Pancreas (tissue), 10 donors: ENCODE results near the gene TRMT11. TPM values are rescaled to one million over a fixed set of nuclear protein-coding genes. Genes with fewer than 3 reads are reported as not detected.
A peak's percentile ranks its signal among the peaks of the same experiment; 100 is the strongest.

Experiments
- ATAC-seq, 4 donors: fragments of 200-7000 bp; cut with Tn5 transposase; one replicate each; pipeline versions ENCODE4 v1.8.0 to v1.9.1; 2020; ENCODE audit warnings: mild to moderate bottlenecking in 4 of 4, moderate library complexity in 4 of 4
- DNase-seq, 6 donors: peaks; one replicate each; pipeline ENCODE4 v3.0.0-alpha.2; 2020
- FAIRE-seq: peaks from 2 replicates; lab custom pipeline; 2012; peaks lifted over from hg19 to GRCh38; lab: Jason Lieb, UNC
- H3K27ac ChIP-seq, 4 donors: fragments of 200-600 bp; sonication (generic); 1 replicate in 3 of 4; 2 replicates in 1 of 4; pipeline versions ENCODE4 v1.5.0 to v1.8.0; 2020
- H3K27me3 ChIP-seq, 4 donors: fragments of 200-600 bp; one replicate each; pipeline ENCODE4 v1.8.0; 2021
- H3K36me3 ChIP-seq, 3 donors: fragments of 200-600 bp; sonication (generic) in 1 of 3; one replicate each; pipeline versions ENCODE4 v1.5.0 to v1.8.0; 2020 to 2021
- H3K4me1 ChIP-seq, 3 donors: fragments of 200-600 bp; one replicate each; pipeline ENCODE4 v1.8.0; 2021
- H3K4me3 ChIP-seq, 4 donors: fragments of 200-600 bp; sonication (generic) in 2 of 4; one replicate each; pipeline versions ENCODE4 v1.5.0 to v1.8.0; 2020 to 2021
- H3K9me3 ChIP-seq, 4 donors: fragments of 200-600 bp; one replicate each; pipeline ENCODE4 v1.8.0; 2021
- WGBS, 2 donors: extraction: QIAGEN DNeasy Blood & Tissue Kit; methylation state at CpG; one replicate each; pipeline ENCODE4 v1.1.7; 2013; 5-methylcytosine and 5-hydroxymethylcytosine counted together
- intact Hi-C, 3 donors: fragments of 100-400 bp; cut with DNase I; formaldehyde crosslinking; loops; one replicate each; pipeline versions ENCODE4 v1.11.1 to v1.14.2; 2022
- polyA plus RNA-seq, 2 donors: library from polyadenylated mRNA; stranded (reverse); fragments of 200-250 nt; gene quantifications; one replicate each; pipeline ENCODE4 v1.2.3, GENCODE V29; 2013
- total RNA-seq, 6 donors: library from RNA; stranded (reverse); fragmentation: NEBNext Ultra II Directional in 4 of 6; extraction: Animal tissue kit (Norgen Biotek cat#: 25700) in 4 of 6; gene quantifications; one replicate each; pipeline versions ENCODE4 v1.2.1 to v1.2.4, GENCODE V29; 2021 to 2023
- TF ChIP-seq, protein P1 (sequence below), 4 donors: fragments of 200-600 bp; sonication (generic) in 3 of 4; IDR thresholded peaks; one replicate each; pipeline versions ENCODE4 v1.5.0 to v1.8.0; 2021; ENCODE audit warnings: antibody characterized with exemption in 4 of 4
- donor health status: healthy with polysubstance abuse.
- donor health status: DM: no; HTN: no; CAD: no; lungs with moderate emphysema.
- donor health status: DM: no; HTN: no; CAD: no.
- donor health status: control.
- donor health status: control.
- donor health status: Bipolar disorder and iron deficiency.
- donor health status: DM: yes; HTN: yes; CAD: no.
- donor health status: DM: no; HTN: no; CAD: no.
- donor health status: DM: no; HTN: no; CAD: no.
- donor health status: DM: yes; HTN: yes; CAD: no.

The TRMT11 gene
- total RNA-seq (10 to 100 TPM in 4 of 6 donors, 1 to 10 TPM in 2; 7.2 to 11.6 (median 10.7) TPM), polyA plus RNA-seq (10 to 100 TPM in 1 of 2 donors, 1 to 10 TPM in 1; 6.1 to 11.4 TPM)

DNA sequence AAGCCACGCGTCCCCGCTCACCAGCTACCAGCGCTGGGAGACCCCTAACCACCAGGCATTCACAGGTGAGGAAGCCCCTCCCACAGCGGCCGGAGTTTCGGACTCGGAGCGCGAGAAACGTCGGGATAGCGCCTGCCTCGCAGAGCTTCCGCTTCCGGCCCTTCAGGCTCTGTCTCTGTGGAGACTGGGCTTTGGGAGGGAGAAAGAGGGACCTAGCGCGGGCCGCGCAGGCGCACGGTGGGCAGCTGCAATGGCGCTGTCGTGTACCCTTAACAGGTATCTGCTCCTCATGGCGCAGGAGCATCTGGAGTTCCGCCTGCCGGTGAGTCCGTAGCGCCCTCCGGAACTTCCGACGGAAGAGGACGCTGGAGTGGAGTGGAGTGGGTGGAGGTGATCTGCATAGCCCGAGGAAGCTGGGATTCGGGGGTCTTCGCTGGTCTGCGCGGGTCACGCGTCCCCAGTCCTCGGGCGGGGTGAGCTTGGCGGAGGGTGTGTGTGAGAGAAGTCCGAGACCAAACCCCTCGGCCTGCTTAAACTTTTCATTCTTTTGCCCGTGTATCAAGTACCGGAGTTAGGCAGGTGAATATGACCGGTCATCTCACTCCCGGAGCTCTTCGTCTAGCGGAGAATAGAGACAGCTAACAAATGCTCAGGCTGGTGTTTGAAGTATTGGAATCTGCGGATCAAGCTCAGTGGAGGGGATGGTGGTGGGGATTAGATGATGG, at the start of gene TRMT11:
TSS of gene TRMT11 (plus strand) at position 240 of the 725 bp plus-strand sequence. CDS start at position 251, 11 bp downstream.
- peak; percentile 97 to 99 (median 98) for ATAC-seq
- peak; percentile 89 to 96 (median 90) for DNase-seq
- Histone ChIP-seq H3K27me3 (no peaks in the 10 kb centered on the region), H3K36me3 (no peaks in the 10 kb centered on the region), H3K27ac (peak within 1 kb of the TSS; percentile 25 to 88 (median 86)), H3K9me3 (no peaks in the 10 kb centered on the region), H3K4me3 (peak within 1 kb of the TSS; percentile 62 to 79 (median 76)), H3K4me1 (peaks cover 0 to 29% (median 6%) of the 10 kb centered on the region in 3 donors)
- WGBS, 2 donors, result 0 to 1% methylated on average over 52 of the region's 52 CpGs
- intact Hi-C loops, result no loop called here
- TF ChIP-seq, protein P1, sequence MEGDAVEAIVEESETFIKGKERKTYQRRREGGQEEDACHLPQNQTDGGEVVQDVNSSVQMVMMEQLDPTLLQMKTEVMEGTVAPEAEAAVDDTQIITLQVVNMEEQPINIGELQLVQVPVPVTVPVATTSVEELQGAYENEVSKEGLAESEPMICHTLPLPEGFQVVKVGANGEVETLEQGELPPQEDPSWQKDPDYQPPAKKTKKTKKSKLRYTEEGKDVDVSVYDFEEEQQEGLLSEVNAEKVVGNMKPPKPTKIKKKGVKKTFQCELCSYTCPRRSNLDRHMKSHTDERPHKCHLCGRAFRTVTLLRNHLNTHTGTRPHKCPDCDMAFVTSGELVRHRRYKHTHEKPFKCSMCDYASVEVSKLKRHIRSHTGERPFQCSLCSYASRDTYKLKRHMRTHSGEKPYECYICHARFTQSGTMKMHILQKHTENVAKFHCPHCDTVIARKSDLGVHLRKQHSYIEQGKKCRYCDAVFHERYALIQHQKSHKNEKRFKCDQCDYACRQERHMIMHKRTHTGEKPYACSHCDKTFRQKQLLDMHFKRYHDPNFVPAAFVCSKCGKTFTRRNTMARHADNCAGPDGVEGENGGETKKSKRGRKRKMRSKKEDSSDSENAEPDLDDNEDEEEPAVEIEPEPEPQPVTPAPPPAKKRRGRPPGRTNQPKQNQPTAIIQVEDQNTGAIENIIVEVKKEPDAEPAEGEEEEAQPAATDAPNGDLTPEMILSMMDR (IDR thresholded peaks at IDR 0.05), result no peak
- no peak for FAIRE-seq

DNA sequence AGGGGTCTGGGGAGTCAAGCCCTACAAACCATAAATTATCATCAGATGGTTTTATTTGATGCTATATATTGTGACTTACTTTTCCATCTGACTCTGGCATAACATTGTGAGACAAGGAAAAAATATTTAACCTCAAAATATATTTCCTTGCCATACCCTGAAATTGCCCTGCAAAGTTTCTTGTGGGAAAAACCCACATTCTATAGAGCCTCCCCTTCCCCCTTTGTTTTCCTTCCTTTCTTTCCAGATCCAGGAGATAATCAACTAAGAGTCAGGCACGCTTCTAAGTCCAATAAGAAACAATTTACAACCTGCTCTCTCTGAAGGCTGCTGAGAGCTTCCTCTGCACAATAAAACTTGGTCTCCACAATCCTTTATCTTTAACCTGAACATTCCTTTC, 47.3 kb upstream of the TRMT11 start:
- TF ChIP-seq, protein P1 (IDR thresholded peaks at IDR 0.05), result no peak
- DNase-seq (no peak), ATAC-seq (no peak), FAIRE-seq (no peak)
- no peaks in the 10 kb centered on the region for H3K36me3 ChIP-seq
- 83 to 88% methylated on average over 1 of the region's 1 CpG for WGBS, 2 donors
- H3K27me3 ChIP-seq, result no peaks in the 10 kb centered on the region
- H3K9me3 ChIP-seq, result no peaks in the 10 kb centered on the region
- intact Hi-C loops, result no loop called here
- H3K4me3 ChIP-seq, result no peak overlapping the region
- peaks cover 8 to 29% (median 22%) of the 10 kb centered on the region in 3 donors for H3K4me1 ChIP-seq
- no peak overlapping the region for H3K27ac ChIP-seq

DNA sequence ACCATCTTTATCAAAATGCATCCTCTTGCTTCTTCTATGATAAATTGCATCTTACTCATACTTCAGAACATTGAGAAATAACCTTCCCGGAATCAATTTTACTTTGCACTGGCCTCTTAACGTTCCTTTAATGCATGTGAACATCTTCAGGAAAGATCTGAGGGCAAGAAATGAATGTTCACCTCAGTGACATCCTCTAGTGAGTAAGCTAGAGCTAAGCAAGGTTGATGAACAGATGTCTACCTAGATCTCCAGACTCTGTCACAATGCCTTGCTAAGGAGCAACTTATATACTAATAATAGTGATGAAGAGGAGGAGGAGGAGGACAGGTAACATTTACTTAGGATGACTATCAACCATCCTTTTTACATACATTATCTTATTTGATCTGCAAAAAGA, 46.5 kb upstream of the TRMT11 start:
- Histone ChIP-seq H3K27me3 (no peaks in the 10 kb centered on the region), H3K4me1 (peaks cover 10 to 34% (median 29%) of the 10 kb centered on the region in 3 donors), H3K27ac (no peak overlapping the region), H3K9me3 (no peaks in the 10 kb centered on the region), H3K4me3 (no peak overlapping the region), H3K36me3 (no peaks in the 10 kb centered on the region)
- TF ChIP-seq, protein P1 (IDR thresholded peaks at IDR 0.05), result no peak
- FAIRE-seq (no peak), DNase-seq (no peak), ATAC-seq (no peak)
- intact Hi-C loops, result no loop called here
- 72 to 76% methylated on average over 2 of the region's 2 CpGs for WGBS, 2 donors

DNA sequence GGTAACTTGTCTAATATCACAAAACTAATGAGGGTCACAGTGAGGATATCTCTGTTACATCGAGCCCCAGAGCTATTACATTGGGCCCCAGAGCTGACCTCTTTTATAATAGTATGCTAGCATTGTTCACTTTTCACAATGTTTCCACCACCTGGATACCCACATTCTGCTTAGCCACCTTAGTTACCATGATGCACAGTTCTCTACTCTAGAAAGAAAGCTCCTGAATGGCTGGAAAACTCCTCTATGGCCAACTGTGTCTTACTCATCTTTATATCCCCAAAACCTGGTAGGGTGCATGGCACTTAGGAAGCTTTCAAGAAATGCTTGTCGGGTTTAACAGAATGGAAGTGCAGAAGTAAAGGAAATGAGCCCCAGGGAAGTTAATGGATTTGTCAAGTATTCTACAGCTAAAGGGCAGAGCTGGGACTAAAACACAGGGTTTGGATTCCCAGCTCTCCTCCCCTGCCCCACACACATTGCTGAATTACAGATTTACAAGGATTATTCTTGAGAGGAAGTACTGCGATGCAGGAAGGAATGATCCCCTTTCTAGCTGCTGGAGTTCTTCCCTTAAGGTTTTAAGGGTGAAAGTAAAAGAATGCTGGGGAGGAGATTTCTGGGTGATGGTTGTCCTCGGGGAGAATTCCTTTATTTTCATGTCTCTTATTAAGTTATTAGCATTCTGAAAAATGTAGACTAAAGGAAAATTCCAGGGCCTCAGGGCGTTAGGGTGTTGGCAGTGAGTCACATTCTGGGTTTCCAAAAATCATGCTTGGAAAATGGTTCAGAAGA, 45.9 kb upstream of the TRMT11 start:
- intact Hi-C loops, result no loop called here
- TF ChIP-seq, protein P1 (IDR thresholded peaks at IDR 0.05), result no peak
- WGBS, 2 donors, result 70 to 76% methylated on average over 5 of the region's 5 CpGs
- Histone ChIP-seq H3K27me3 (no peaks in the 10 kb centered on the region), H3K9me3 (no peaks in the 10 kb centered on the region), H3K36me3 (no peaks in the 10 kb centered on the region), H3K27ac (no peak overlapping the region), H3K4me3 (no peak overlapping the region), H3K4me1 (peaks cover 17 to 40% (median 35%) of the 10 kb centered on the region in 3 donors)
- ATAC-seq (no peak), FAIRE-seq (no peak), DNase-seq (no peak)
